IMR-90 (cell line): ENCODE results near the gene SOBP.

Experiments
- RAD21 ChIP-seq: IDR thresholded peaks from 2 replicates; pipeline ENCODE4 v1.6.1; 2012; ENCODE audit warnings: low read length, improper control_type of control experiment
- TF ChIP-seq, protein P1 (sequence below): conservative IDR thresholded peaks from 2 replicates; pipeline ENCODE4 v1.5.1; 2012; ENCODE audit warnings: mild to moderate bottlenecking, low read depth, low read length, improper control_type of control experiment

DNA sequence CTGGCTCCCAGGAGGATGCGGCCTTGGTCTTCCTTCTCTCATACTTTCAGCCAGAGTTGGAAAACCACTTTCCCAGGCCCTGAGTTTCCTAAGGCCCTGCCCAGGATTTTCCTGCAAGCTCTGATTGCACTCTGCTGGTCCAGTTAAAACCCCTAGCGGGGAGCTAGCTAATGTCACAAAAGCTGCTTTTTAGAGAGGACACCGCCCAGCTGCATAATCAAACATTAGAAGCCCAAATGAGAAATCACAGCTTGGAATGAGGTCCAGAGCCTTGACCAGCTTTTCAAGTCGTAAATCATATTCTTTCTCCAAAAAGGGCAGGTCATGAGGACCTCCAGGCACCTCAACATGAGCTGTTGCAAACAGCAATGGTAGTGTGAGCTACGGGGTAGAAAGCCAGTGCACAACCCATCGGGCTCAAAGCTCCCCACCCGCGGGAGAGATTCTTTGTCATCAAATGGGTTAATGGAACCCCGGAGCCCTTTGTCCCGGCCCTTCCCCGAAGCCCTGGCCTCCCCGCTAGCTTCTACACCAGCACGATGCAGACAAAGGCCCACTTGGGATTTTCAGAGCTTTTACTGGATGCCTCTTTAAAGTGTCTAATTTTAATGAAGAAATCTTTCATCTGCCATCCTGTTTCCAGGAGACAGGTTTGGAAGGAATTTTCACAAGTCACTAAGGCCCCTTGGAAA lies 200.2 kb downstream of the SOBP start:
- no peak for TF ChIP-seq RAD21
- TF ChIP-seq, protein P1, sequence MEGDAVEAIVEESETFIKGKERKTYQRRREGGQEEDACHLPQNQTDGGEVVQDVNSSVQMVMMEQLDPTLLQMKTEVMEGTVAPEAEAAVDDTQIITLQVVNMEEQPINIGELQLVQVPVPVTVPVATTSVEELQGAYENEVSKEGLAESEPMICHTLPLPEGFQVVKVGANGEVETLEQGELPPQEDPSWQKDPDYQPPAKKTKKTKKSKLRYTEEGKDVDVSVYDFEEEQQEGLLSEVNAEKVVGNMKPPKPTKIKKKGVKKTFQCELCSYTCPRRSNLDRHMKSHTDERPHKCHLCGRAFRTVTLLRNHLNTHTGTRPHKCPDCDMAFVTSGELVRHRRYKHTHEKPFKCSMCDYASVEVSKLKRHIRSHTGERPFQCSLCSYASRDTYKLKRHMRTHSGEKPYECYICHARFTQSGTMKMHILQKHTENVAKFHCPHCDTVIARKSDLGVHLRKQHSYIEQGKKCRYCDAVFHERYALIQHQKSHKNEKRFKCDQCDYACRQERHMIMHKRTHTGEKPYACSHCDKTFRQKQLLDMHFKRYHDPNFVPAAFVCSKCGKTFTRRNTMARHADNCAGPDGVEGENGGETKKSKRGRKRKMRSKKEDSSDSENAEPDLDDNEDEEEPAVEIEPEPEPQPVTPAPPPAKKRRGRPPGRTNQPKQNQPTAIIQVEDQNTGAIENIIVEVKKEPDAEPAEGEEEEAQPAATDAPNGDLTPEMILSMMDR: no peak
